HPDE6-E6E7 (cell line): Measurements from ENCODE around the gene KRTAP5-1.

Experiments used
- DNase-seq: peaks from one replicate; pipeline ENCODE4 v3.0.0; 2011; ENCODE audit warnings: missing footprints; ENCODE audit errors: extremely low spot score

Gene KRTAP5-1

DNA sequence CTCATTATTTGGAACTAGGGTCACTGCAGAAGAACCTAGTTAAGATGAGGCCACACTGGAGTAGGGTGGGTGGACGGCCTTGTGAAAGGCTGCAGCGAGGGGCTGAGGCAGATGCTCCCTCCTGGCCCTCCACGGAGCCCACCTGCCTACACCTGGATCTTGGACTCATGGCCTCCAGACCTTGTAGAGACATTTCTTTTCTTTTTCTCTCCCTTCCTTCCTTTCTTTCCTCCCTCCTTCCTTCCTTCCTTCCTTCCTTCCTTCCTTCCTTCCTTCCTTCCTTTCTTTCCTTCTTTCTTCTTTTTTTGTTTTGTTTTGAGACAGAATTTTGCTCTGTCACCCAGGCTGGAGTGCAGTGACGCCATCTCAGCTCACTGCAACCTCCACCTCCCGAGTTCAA lies 39.7 kb downstream of the KRTAP5-1 start:
- no peak for DNase-seq

DNA sequence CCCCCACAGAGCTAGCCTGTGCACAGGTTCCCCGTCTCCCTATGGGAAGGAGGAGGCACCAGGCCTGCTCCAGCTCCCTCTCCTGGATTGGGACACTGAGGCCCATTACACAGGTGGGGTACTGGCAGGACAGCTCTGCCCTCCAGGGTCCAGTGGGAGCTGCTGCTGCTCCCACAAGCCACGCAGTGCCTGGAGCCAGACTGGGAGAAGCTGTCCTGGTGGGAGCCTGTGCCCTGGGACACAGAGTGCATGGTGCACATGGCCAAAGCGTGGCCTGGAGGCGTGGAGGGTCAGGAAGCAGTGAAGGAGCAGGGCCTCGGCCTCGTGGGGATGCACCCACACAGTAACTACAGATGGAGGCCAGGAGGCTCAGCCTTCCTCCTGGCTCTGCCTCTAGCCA lies 40.5 kb downstream of the KRTAP5-1 start:
- DNase-seq, result no peak

DNA sequence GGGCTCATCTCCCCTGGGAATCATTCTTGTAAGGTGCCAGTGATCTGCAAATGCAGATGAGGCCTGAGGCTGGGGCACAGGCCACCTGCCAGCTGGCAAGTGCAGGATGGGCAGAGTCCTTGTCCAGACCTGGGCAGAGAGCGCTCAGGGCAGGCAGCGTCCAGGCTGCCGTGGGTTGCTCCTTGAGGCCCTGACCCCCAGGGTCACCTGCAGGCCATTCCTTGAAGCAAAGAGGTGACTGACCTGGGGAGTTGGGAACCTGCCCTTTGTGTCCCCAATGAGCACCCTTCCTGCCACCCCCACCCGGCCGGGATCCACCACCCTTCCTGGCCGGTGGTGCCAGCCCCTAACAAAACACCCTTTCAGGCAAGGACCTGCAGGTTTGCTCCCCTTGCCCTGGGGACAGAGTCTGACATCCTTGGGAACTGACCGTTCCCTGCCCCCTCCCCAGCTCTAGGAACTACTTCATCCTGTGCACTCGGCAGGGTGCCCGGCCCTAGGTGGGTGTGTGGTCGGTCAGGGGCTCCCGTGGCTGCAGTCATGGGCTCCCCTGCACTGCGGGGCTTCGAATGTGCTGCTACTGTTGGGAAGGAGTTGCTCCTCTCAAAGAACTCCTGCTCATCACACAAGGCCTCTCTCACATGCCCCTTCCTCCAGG lies 41.3 kb downstream of the KRTAP5-1 start:
- no peak for DNase-seq

DNA sequence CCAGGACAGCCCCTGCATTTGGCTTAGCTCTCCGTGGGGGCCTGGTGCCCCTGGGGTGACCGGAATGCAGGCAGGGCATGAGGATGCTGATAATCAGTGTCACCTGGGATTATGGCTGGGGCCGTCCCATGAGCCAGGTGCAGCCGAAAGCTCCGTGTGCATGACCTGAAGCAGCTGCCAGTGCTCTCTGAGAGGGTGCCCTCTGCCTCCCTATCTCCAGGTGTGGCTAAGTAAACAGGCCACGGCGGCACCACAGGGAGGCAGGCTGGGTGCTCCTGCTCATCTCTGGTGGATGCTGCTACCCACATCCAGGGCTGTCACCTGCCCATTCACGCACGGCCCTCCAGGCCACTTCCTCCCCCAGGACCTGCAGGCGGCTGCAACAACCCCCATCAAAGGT lies 42.8 kb downstream of the KRTAP5-1 start:
- no peak for DNase-seq

DNA sequence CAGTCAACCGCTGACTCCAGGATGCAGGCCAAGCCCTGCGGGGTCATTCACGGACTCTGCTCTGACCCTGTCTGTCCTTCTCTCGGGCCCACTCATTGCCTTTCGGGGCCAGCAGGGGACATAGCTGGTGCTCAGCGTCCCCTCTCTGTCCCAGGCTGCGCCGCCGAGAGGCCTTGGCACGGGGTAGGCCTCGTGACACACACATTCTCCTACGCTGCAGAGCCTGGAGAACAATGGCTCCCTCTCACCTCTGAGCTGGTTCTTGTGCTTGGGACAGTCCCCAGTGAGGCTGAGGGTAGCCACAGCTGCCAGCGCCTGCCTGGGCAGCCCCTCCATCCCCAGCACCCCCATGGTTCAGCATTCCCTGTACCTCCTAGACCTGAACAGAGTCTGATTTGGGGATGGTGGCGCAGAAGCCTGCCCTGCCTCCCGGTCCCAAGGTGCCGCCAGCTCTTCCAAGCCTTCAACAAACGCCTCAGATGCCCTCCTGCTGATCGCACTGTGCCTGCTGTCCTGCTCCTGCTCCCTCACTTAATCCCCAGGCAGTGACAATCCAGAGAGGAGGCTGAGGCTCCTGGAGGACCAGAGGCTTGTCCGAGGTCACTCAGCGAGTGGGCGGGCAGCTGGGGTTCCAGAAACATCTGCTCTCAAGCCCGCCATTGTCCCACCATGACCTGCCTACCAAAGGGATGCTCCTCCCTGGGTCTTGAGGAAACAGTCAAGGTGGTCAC lies 43.4 kb downstream of the KRTAP5-1 start:
- DNase-seq, result no peak

DNA sequence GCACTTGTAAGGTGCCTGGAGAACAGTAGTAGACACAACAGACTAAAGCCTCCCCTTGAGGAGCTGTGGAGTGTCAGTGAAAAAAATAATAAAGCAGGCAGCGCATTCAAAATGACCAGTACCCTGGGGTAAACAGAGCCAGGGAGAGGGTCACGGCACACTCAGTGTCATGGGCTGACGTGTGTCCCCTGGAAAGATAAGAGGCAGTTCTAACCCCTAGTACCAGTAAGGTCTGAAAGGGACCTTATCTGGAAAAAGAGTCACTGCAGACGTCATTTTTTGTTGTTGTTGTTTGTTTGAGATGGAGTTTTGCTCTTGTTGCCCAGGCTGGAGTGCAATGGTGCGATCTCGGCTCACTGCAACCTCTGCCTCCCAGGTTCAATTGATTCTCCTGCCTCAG lies 45.0 kb downstream of the KRTAP5-1 start:
- no peak for DNase-seq

DNA sequence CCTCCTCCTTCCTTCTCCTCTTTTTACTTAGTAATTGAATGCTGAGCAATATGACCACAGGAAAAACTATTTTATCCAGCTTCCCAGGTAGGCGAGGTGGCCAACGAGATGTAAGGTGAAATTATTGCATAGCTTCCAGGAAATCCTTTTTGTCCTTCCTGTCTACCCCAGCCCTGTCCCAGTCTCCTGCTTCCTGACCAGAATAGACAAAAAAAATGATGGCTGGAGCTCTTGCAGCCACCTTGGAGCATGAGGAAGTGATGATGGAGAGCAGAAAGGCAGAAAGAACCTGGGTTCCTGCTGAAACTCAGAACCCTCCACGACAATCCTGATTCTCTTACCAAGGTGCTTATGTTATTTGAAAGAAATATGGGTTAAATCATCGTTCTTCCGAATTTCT lies 46.9 kb downstream of the KRTAP5-1 start:
- DNase-seq, result no peak

DNA sequence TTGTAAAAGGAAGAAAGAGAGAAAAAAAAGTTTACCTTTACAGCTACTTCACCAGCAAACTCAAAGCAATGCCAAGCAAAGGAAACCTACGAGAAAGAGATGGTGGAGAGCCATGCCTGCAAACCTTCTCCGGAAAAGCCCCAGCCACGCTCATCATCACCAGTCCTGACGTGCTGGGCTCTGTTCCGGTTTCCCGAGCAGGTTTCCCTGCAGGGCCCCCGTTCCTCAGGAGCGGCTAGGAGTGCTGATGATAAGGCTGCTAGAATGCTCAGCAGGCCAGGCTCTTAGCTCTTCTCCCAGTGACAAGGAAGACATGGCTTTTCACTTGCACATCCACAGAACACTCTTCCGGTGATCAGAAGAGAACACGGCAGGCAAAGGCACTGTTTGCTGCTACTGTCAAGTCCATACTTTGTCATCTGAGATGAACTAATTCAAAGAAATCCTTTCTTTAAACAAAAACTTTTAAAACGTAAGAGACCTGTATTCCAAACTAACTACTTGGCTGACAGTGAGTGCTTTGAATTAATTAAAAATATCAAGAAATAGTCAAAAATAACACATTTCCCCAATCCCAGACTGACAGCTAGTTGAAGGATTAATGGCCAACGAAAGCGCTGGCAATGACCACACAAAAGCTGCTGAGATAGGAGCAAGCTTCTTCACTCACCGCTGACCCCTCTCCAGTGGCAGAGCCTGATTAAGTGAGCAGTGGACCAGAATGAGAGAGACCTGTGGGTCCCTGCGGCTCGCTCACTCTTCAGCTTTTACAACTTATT lies 48.8 kb downstream of the KRTAP5-1 start:
- DNase-seq, result no peak

DNA sequence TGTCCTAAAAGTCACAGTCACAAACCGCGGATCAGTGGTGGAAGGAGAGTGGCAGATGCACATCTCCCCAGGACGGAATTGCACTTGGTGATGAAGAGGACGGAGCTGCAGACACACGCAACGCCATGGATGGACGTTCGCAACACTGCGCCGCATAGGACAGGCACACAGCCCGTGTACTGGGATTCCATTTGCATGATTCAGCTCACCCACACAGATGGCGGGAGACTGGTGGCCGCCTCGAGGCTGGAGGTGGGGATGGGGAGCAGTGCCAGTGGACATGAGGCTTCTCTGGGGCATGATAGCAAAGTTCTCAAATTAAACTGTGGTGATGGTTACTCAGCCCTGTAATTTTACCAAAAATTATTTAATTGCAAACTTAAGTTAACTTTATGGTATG lies 50.4 kb downstream of the KRTAP5-1 start:
- DNase-seq, result no peak
